Esophagus squamous epithelium (tissue), 5 donors: ENCODE results near the gene SERTM2. TPM values are rescaled to one million over a fixed set of nuclear protein-coding genes. Genes with fewer than 3 reads are reported as not detected.
"Not testable (repeated sequence)": the region's sequence is repeated elsewhere in the genome, so short reads cannot be mapped to it uniquely, and the experiment has no call there.

Experiments
- DNase-seq: peaks from one replicate; lab custom pipeline; 2025; lab: John Stamatoyannopoulos, UW
- H3K27ac ChIP-seq, 4 donors: fragments of 200-600 bp; sonication (generic); one replicate each; pipeline ENCODE4 v1.5.1; 2016 to 2019; ENCODE audit warnings: mild to moderate bottlenecking in 1 of 4
- H3K27me3 ChIP-seq, 4 donors: fragments of 200-600 bp; sonication (generic); 1 replicate in 3 of 4; 2 replicates in 1 of 4; pipeline versions ENCODE4 v1.5.1 to v1.6.0; 2017 to 2021; ENCODE audit warnings: antibody characterized with exemption in 1 of 4
- H3K36me3 ChIP-seq, 3 donors: fragments of 200-600 bp; sonication (generic); one replicate each; pipeline ENCODE4 v1.5.1; 2016 to 2019
- H3K4me1 ChIP-seq, 3 donors: fragments of 200-600 bp; sonication (generic); one replicate each; pipeline ENCODE4 v1.5.1; 2017 to 2019
- H3K4me3 ChIP-seq, 4 donors: fragments of 200-600 bp; sonication (generic); 1 replicate in 3 of 4; 2 replicates in 1 of 4; pipeline ENCODE4 v1.5.1; 2016 to 2019; ENCODE audit warnings: mild to moderate bottlenecking in 2 of 4, moderate library complexity in 1 of 4
- H3K9me3 ChIP-seq, 3 donors: fragments of 200-600 bp; sonication (generic); one replicate each; pipeline ENCODE4 v1.5.1; 2016 to 2019
- POLR2A ChIP-seq, 4 donors: fragments of 450-650 bp; IDR thresholded peaks; one replicate each; pipeline ENCODE4 v1.6.1; 2017; ENCODE audit warnings: antibody characterized with exemption in 4 of 4, mild to moderate bottlenecking in 4 of 4, moderate library complexity in 3 of 4
- WGBS, 2 donors: methylation state at CpG; one replicate each; pipeline ENCODE4 v1.1.5; 2018; 5-methylcytosine and 5-hydroxymethylcytosine counted together
- intact Hi-C: fragments of 100-400 bp; cut with DNase I; formaldehyde crosslinking; loops from one replicate; pipeline ENCODE4 v1.15.0; 2022
- total RNA-seq, 4 donors: library from RNA; depleted of rRNA; stranded (reverse); fragments of >200 nt; gene quantifications; one replicate each; pipeline ENCODE4 v1.1.0, GENCODE V29; 2016
- TF ChIP-seq, protein P1 (sequence below), 6 experiments: fragments of 450-650 bp in 4 of 6; fragments of 200-600 bp in 2 of 6; sonication (generic) in 2 of 6; IDR thresholded peaks; one replicate each; pipeline ENCODE4 v1.5.1; 2016 to 2019; ENCODE audit warnings: antibody characterized with exemption in 6 of 6, mild to moderate bottlenecking in 4 of 6, moderate library complexity in 4 of 6
- donor health status: DM: yes; HTN: yes; CAD: no.

The SERTM2 gene
- total RNA-seq, 4 donors from 2014 or later, result not detected

DNA sequence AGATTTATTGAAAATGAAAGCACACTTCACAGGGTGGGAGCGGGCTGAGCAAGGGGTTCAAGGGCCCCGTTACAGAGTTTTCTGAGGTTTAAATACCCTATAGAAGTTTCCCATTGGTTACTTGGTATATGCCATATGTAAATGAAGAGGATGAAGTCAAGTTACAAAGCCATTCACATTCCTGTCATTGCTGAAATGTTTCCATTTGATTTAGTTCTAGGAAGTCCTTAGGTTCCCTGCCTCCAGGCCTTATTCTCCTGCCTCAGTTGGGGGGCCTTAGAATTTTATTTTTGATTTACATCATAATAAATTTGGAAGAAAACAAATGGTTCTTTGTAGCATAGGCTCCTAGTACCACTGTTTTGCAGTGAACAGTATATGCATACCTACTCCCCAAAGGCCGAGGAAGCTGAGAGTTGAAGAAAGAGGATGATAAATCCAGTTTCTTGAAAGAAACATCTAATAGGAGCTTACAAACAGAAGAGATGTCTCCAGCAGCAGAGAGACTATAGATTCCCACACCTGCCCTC lies 31.8 kb downstream of the SERTM2 start:
- Histone ChIP-seq H3K36me3 (no peaks in the 10 kb centered on the region), H3K4me3 (no peak overlapping the region), H3K9me3 (no peaks in the 10 kb centered on the region), H3K27ac (no peak overlapping the region), H3K4me1 (no peaks in the 10 kb centered on the region), H3K27me3 (no peaks in the 10 kb centered on the region)
- intact Hi-C loops, result no loop called here
- 41 to 85% methylated on average over 3 of the region's 3 CpGs for WGBS, 2 donors
- DNase-seq, result no peak
- TF ChIP-seq, protein P1, sequence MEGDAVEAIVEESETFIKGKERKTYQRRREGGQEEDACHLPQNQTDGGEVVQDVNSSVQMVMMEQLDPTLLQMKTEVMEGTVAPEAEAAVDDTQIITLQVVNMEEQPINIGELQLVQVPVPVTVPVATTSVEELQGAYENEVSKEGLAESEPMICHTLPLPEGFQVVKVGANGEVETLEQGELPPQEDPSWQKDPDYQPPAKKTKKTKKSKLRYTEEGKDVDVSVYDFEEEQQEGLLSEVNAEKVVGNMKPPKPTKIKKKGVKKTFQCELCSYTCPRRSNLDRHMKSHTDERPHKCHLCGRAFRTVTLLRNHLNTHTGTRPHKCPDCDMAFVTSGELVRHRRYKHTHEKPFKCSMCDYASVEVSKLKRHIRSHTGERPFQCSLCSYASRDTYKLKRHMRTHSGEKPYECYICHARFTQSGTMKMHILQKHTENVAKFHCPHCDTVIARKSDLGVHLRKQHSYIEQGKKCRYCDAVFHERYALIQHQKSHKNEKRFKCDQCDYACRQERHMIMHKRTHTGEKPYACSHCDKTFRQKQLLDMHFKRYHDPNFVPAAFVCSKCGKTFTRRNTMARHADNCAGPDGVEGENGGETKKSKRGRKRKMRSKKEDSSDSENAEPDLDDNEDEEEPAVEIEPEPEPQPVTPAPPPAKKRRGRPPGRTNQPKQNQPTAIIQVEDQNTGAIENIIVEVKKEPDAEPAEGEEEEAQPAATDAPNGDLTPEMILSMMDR (IDR thresholded peaks at IDR 0.05), result no peak
- no peak for TF ChIP-seq POLR2A (IDR thresholded peaks at IDR 0.05)

DNA sequence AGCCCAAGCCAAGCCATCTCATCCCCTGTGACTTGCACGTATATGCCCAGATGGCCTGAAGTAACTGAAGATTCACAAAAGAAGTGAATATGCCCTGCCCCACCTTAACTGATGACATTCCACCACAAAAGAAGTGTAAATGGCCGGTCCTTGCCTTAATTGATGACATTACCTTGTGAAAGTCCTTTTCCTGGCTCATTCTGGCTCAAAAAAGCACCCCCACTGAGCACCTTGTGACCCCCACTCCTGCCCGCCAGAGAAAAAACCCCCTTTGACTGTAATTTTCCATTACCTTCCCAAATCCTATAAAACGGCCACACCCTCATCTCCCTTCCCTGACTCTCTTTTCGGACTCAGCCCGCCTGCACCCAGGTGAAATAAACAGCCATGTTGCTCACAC lies 37.8 kb downstream of the SERTM2 start:
- H3K27me3 ChIP-seq, H3K36me3 ChIP-seq, intact Hi-C loops, H3K9me3 ChIP-seq, DNase-seq, H3K4me3 ChIP-seq, H3K27ac ChIP-seq, H3K4me1 ChIP-seq: not testable (repeated sequence)
- 49 to 64% methylated on average over 3 to 6 of the region's 6 CpGs for WGBS, 2 donors

DNA sequence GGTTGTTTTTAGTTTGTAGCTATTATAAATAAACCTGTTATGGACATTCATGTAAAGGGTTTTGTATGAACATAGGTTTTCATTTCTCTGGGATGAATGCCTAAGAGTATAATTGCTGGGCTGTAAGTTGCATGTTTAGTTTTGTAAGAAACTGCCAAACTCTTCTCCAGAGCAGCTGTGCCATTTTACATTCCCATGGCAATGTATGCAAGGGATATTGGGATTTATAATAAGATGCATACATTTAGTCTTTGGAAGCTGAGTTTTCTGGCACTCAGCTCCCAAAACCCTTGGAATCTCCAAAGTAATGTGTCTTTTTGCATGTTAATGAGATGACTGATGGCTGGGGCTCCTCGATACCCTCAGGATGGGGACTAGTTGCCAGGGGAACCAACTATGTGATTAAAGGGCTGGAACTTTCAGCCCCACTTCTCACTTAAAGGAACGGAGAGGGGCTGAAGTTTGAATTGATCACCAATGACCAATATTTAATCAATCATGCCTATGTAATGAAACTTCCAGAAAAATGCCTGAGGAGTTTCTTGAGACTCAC lies 44.0 kb downstream of the SERTM2 start:
- H3K4me1 ChIP-seq, result no peaks in the 10 kb centered on the region
- no peak overlapping the region for H3K27ac ChIP-seq
- no peak for DNase-seq
- intact Hi-C loops, result no loop called here
- TF ChIP-seq POLR2A (IDR thresholded peaks at IDR 0.05), result no peak
- TF ChIP-seq, protein P1 (IDR thresholded peaks at IDR 0.05), result no peak
- peaks cover 0 to 2% (median 0%) of the 10 kb centered on the region in 4 donors for H3K27me3 ChIP-seq
- WGBS, 2 donors, result 31 to 60% methylated on average over 2 of the region's 2 CpGs
- no peaks in the 10 kb centered on the region for H3K36me3 ChIP-seq
- no peak overlapping the region for H3K4me3 ChIP-seq
- H3K9me3 ChIP-seq, result no peaks in the 10 kb centered on the region

DNA sequence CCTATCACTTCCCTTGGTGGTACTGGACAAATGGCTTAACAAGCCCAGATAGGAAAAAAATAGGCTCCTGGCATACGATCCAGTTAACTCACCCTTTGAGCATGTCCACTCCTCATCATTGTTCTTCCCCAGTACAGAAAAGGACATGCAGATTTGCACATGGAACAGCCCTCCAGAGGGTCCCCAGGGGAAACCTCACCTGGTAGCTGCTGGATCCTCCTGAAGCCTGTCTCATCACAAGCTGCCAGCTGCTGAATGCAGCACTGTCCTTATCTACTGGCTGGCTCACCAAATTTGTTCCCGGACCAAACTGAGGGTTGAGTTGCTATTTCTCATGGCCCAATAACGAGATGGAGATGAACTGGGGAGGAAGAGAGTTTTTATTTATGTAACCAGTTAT lies 49.4 kb downstream of the SERTM2 start:
- intact Hi-C loops, result no loop called here

DNA sequence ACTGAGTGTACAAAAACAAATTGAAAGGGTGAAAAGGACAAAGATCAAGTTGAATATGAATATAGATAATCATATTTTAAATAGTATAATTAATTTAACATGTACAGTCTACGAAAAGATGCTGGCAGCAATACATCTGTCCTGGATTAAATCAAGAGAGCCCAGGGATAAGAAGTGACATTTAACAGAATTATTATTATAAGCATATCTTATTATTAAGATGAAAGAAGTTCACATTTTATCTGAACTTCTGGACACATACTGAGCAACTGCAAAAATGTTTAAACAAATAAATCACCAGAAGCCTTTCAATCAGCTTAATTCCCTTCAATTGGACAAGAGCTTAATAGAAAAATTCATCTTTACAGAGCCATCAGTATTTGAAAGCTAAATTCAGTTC lies 50.4 kb downstream of the SERTM2 start:
- no peak for TF ChIP-seq POLR2A (IDR thresholded peaks at IDR 0.05)
- TF ChIP-seq, protein P1 (IDR thresholded peaks at IDR 0.05), result no peak
- no peaks in the 10 kb centered on the region for H3K27me3 ChIP-seq
- intact Hi-C loops, result no loop called here
- no peaks in the 10 kb centered on the region for H3K9me3 ChIP-seq
- no peak overlapping the region for H3K27ac ChIP-seq
- 25 to 48% methylated on average over 1 of the region's 1 CpG for WGBS, 2 donors
- DNase-seq, result no peak
- H3K4me3 ChIP-seq, result no peak overlapping the region
- H3K4me1 ChIP-seq, result no peaks in the 10 kb centered on the region
- no peaks in the 10 kb centered on the region for H3K36me3 ChIP-seq

More for the DNA sequence above, 49.4 kb downstream of the SERTM2 start:
- DNase-seq, result no peak
- no peak for TF ChIP-seq POLR2A (IDR thresholded peaks at IDR 0.05)
- TF ChIP-seq, protein P1 (IDR thresholded peaks at IDR 0.05), result no peak
- H3K27me3 ChIP-seq, result no peaks in the 10 kb centered on the region
- 33% methylated on average over 2 of the region's 3 CpGs; no CpG with 5 or more reads in 1 of the 2 donors for WGBS, 2 donors
- no peaks in the 10 kb centered on the region for H3K9me3 ChIP-seq
- no peak overlapping the region for H3K27ac ChIP-seq
- no peak overlapping the region for H3K4me3 ChIP-seq
- no peaks in the 10 kb centered on the region for H3K36me3 ChIP-seq
- no peaks in the 10 kb centered on the region for H3K4me1 ChIP-seq
